Measurements from ENCODE around the gene SLC6A17. TPM values are rescaled to one million over a fixed set of nuclear protein-coding genes. Genes with fewer than 3 reads are reported as not detected.

Gene SLC6A17
- total and polyA plus RNA-seq, 2 experiments from 2014 or later, result 0.03 to 0.17 TPM

- TF ChIP-seq, protein P1, sequence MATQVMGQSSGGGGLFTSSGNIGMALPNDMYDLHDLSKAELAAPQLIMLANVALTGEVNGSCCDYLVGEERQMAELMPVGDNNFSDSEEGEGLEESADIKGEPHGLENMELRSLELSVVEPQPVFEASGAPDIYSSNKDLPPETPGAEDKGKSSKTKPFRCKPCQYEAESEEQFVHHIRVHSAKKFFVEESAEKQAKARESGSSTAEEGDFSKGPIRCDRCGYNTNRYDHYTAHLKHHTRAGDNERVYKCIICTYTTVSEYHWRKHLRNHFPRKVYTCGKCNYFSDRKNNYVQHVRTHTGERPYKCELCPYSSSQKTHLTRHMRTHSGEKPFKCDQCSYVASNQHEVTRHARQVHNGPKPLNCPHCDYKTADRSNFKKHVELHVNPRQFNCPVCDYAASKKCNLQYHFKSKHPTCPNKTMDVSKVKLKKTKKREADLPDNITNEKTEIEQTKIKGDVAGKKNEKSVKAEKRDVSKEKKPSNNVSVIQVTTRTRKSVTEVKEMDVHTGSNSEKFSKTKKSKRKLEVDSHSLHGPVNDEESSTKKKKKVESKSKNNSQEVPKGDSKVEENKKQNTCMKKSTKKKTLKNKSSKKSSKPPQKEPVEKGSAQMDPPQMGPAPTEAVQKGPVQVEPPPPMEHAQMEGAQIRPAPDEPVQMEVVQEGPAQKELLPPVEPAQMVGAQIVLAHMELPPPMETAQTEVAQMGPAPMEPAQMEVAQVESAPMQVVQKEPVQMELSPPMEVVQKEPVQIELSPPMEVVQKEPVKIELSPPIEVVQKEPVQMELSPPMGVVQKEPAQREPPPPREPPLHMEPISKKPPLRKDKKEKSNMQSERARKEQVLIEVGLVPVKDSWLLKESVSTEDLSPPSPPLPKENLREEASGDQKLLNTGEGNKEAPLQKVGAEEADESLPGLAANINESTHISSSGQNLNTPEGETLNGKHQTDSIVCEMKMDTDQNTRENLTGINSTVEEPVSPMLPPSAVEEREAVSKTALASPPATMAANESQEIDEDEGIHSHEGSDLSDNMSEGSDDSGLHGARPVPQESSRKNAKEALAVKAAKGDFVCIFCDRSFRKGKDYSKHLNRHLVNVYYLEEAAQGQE (IDR thresholded peaks at IDR 0.05; ENCODE audit: unreplicated experiment), result no peak
These were observed 95.8 kb downstream of the SLC6A17 start (continued) for GRCh38 chr1:110245876-110246620.

GRCh38 chr1:110248746-110249145 lies 98.5 kb downstream of the SLC6A17 start:
- Histone ChIP-seq H4K20me1 (replicated peaks; ENCODE audit: insufficient read depth) (no peaks in the 10 kb centered on the region; the same call in 1 of the 2 replicates), H3F3A (replicated peaks; ENCODE audit: low read depth) (no peaks in the 10 kb centered on the region), H3K27ac (ENCODE audit: low read depth) (no peak overlapping the region), H3K9me2 (ENCODE audit: insufficient read depth) (0 out of 2 replicates have a peak, but pooled peaks cover 16% of the 10 kb centered on the region), H3K4me3 (no peak overlapping the region), H3K79me2 (replicated peaks; ENCODE audit: insufficient read depth) (no peaks in the 10 kb centered on the region), H3K4me2 (no peak overlapping the region), H3K36me3 (ENCODE audit: insufficient read depth) (no peaks in the 10 kb centered on the region), H3K4me1 (ENCODE audit: insufficient read depth) (peaks cover 2% of the 10 kb centered on the region; the same call in 1 of the 2 replicates), H2AFZ (no peak overlapping the region), H3K27me3 (ENCODE audit: insufficient read depth) (no peaks in the 10 kb centered on the region)
- Mint-ChIP-seq H3K27ac (no peak overlapping the region), H3K4me3 (no peak overlapping the region), H3K27me3 (ENCODE audit: insufficient read depth, low read depth, poor library complexity) (peaks cover 12% of the 10 kb centered on the region), H3K4me1 (peaks cover 2% of the 10 kb centered on the region; the same call in 2 of the 3 replicates), H3K36me3 (ENCODE audit: low read depth) (no peaks in the 10 kb centered on the region), H3K9me3 (no peaks in the 10 kb centered on the region)
- DNase-seq (ENCODE audit: low spot score) (no peak), ATAC-seq (no peak)
- TF ChIP-seq ZNF114 (CRISPR knock-in tag; IDR thresholded peaks at IDR 0.05), result no peak
- TF ChIP-seq, protein P1 (IDR thresholded peaks at IDR 0.05; ENCODE audit: unreplicated experiment), result no peak
- no peak for TF ChIP-seq ZNF331 (CRISPR knock-in tag; IDR thresholded peaks at IDR 0.05; ENCODE audit: low read depth)
- TF ChIP-seq JUNB (IDR thresholded peaks at IDR 0.05; ENCODE audit: unreplicated experiment), result no peak
- no peak for TF ChIP-seq CREB1 (CRISPR knock-in tag; IDR thresholded peaks at IDR 0.05; ENCODE audit: low read depth)
- no peak for TF ChIP-seq POLR2AphosphoS5 (IDR thresholded peaks at IDR 0.05; ENCODE audit: low read depth)
- TF ChIP-seq, protein P2, sequence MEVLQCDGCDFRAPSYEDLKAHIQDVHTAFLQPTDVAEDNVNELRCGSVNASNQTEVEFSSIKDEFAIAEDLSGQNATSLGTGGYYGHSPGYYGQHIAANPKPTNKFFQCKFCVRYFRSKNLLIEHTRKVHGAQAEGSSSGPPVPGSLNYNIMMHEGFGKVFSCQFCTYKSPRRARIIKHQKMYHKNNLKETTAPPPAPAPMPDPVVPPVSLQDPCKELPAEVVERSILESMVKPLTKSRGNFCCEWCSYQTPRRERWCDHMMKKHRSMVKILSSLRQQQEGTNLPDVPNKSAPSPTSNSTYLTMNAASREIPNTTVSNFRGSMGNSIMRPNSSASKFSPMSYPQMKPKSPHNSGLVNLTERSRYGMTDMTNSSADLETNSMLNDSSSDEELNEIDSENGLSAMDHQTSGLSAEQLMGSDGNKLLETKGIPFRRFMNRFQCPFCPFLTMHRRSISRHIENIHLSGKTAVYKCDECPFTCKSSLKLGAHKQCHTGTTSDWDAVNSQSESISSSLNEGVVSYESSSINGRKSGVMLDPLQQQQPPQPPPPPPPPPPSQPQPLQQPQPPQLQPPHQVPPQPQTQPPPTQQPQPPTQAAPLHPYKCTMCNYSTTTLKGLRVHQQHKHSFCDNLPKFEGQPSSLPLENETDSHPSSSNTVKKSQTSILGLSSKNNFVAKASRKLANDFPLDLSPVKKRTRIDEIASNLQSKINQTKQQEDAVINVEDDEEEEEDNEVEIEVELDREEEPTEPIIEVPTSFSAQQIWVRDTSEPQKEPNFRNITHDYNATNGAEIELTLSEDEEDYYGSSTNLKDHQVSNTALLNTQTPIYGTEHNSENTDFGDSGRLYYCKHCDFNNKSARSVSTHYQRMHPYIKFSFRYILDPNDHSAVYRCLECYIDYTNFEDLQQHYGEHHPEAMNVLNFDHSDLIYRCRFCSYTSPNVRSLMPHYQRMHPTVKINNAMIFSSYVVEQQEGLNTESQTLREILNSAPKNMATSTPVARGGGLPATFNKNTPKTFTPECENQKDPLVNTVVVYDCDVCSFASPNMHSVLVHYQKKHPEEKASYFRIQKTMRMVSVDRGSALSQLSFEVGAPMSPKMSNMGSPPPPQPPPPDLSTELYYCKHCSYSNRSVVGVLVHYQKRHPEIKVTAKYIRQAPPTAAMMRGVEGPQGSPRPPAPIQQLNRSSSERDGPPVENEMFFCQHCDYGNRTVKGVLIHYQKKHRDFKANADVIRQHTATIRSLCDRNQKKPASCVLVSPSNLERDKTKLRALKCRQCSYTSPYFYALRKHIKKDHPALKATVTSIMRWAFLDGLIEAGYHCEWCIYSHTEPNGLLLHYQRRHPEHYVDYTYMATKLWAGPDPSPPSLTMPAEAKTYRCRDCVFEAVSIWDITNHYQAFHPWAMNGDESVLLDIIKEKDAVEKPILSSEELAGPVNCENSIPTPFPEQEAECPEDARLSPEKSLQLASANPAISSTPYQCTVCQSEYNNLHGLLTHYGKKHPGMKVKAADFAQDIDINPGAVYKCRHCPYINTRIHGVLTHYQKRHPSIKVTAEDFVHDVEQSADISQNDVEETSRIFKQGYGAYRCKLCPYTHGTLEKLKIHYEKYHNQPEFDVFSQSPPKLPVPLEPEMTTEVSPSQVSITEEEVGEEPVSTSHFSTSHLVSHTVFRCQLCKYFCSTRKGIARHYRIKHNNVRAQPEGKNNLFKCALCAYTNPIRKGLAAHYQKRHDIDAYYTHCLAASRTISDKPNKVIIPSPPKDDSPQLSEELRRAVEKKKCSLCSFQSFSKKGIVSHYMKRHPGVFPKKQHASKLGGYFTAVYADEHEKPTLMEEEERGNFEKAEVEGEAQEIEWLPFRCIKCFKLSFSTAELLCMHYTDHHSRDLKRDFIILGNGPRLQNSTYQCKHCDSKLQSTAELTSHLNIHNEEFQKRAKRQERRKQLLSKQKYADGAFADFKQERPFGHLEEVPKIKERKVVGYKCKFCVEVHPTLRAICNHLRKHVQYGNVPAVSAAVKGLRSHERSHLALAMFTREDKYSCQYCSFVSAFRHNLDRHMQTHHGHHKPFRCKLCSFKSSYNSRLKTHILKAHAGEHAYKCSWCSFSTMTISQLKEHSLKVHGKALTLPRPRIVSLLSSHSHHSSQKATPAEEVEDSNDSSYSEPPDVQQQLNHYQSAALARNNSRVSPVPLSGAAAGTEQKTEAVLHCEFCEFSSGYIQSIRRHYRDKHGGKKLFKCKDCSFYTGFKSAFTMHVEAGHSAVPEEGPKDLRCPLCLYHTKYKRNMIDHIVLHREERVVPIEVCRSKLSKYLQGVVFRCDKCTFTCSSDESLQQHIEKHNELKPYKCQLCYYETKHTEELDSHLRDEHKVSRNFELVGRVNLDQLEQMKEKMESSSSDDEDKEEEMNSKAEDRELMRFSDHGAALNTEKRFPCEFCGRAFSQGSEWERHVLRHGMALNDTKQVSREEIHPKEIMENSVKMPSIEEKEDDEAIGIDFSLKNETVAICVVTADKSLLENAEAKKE (CRISPR knock-in tag; IDR thresholded peaks at IDR 0.05), result no peak
- TF ChIP-seq STAT1 (IDR thresholded peaks at IDR 0.05; ENCODE audit: unreplicated experiment), result no peak
- no peak for TF ChIP-seq NANOG (IDR thresholded peaks at IDR 0.05; ENCODE audit: borderline replicate concordance)

Measured in GM23338 (cell line).